Endothelial cell of umbilical vein (primary cell): ENCODE data around the gene PROK1. TPM values are rescaled to one million over a fixed set of nuclear protein-coding genes. Genes with fewer than 3 reads are reported as not detected.

Experiments used
- BruUV-seq: library from RNA; stranded (reverse); fragments of 400-500 nt; replicated peaks from 2 replicates; lab custom pipeline; 2021; lab: Mats Ljungman, UMichigan
- CTCF ChIA-PET: fragments of 300-600, 350-600 bp; sonication (Branson Sonifier 250); formaldehyde crosslinking; loops from one replicate; lab custom pipeline; 2021; ENCODE audit warnings: antibody characterized with exemption, inconsistent platforms; lab: Charles Lee
- POLR2A ChIA-PET: fragments of 300-600, 350-600 bp; sonication (Branson Sonifier 250); formaldehyde crosslinking; loops from one replicate; lab custom pipeline; 2021; ENCODE audit warnings: antibody characterized with exemption, inconsistent platforms; lab: Charles Lee
- DNase-seq: peaks from one replicate; pipeline ENCODE4 v3.0.0-alpha.2; 2011; ENCODE audit warnings: low read depth, low spot score
- FAIRE-seq: peaks from 2 replicates; lab custom pipeline; 2011; peaks lifted over from hg19 to GRCh38; lab: Jason Lieb, UNC
- H2AFZ ChIP-seq: 2 replicates; pipeline ENCODE4 v1.6.0; 2012; ENCODE audit warnings: low read depth, low read length, control low read depth, inconsistent platforms
- H3K27ac ChIP-seq: 2 replicates; pipeline ENCODE4 v1.5.1; 2011; ENCODE audit warnings: low read depth, mild to moderate bottlenecking, control low read depth, low read length, moderate library complexity; ENCODE audit not compliant: insufficient read depth
- H3K27me3 ChIP-seq, 2 experiments: 2 replicates each; pipeline versions ENCODE4 v1.6.0 to v1.6.1; 2011; ENCODE audit warnings: low read length in 2 of 2, mixed read lengths in 1 of 2; ENCODE audit not compliant: control insufficient read depth in 2 of 2, insufficient read depth in 2 of 2
- H3K36me3 ChIP-seq, 2 experiments: 2 replicates in 1 of 2; 3 replicates in 1 of 2; pipeline ENCODE4 v1.5.1; 2011; ENCODE audit warnings: low read length in 2 of 2, mild to moderate bottlenecking in 1 of 2, moderate library complexity in 1 of 2; ENCODE audit not compliant: control insufficient read depth in 2 of 2, insufficient read depth in 2 of 2; ENCODE audit errors: extremely low read depth in 1 of 2
- H3K4me1 ChIP-seq: 3 replicates; pipeline ENCODE4 v1.5.1; 2011; ENCODE audit warnings: mild to moderate bottlenecking, low read length; ENCODE audit not compliant: control insufficient read depth, insufficient read depth; ENCODE audit errors: extremely low read depth
- H3K4me2 ChIP-seq: 2 replicates; pipeline ENCODE4 v1.6.1; 2011; ENCODE audit warnings: low read length, control low read depth, mixed read lengths; ENCODE audit not compliant: insufficient read depth
- H3K4me3 ChIP-seq, 3 experiments: fragments of 200-600 bp in 1 of 3; sonication (generic), shearing (Covaris generic) in 1 of 3; replicated peaks in 1 of 3; 2 replicates each; pipeline ENCODE4 v1.5.1; 2011 to 2016; ENCODE audit warnings: control low read depth in 3 of 3, low read length in 3 of 3, mild to moderate bottlenecking in 2 of 3, inconsistent platforms in 1 of 3, low read depth in 1 of 3, moderate library complexity in 1 of 3; ENCODE audit not compliant: insufficient read depth in 1 of 3
- H3K79me2 ChIP-seq: 2 replicates; pipeline ENCODE4 v1.6.0; 2012; ENCODE audit warnings: low read length, inconsistent platforms; ENCODE audit not compliant: control insufficient read depth, insufficient read depth
- H3K9ac ChIP-seq: replicated peaks from 2 replicates; pipeline ENCODE3; 2011; ENCODE audit warnings: low read length, control low read depth; ENCODE audit not compliant: insufficient read depth; ENCODE audit errors: extremely low read depth
- H3K9me1 ChIP-seq: replicated peaks from 3 replicates; pipeline ENCODE4 v1.6.0; 2011; ENCODE audit warnings: mild to moderate bottlenecking, low read length; ENCODE audit not compliant: control insufficient read depth, insufficient read depth; ENCODE audit errors: extremely low read depth
- H3K9me3 ChIP-seq: replicated peaks from 2 replicates; pipeline ENCODE4 v1.5.1; 2012; ENCODE audit warnings: low read length, inconsistent platforms; ENCODE audit not compliant: control insufficient read depth, insufficient read depth
- H4K20me1 ChIP-seq: replicated peaks from 2 replicates; pipeline ENCODE3; 2011; ENCODE audit warnings: mild to moderate bottlenecking, low read length; ENCODE audit not compliant: control insufficient read depth, insufficient read depth; ENCODE audit errors: extremely low read depth
- CTCF ChIP-seq, 2 donors: IDR thresholded peaks; 1 replicate in 1 of 2; 2 replicates in 1 of 2; pipeline ENCODE4 v1.5.1; 2011; ENCODE audit warnings: low read length in 2 of 2, mild to moderate bottlenecking in 2 of 2, moderate library complexity in 2 of 2, control low read depth in 1 of 2, inconsistent platforms in 1 of 2, low read depth in 1 of 2; ENCODE audit not compliant: insufficient read depth in 1 of 2; ENCODE audit errors: extremely low read depth in 1 of 2
- EZH2 ChIP-seq: IDR thresholded peaks from 2 replicates; pipeline ENCODE4 v1.6.1; 2012; ENCODE audit warnings: borderline replicate concordance, low read depth, mild to moderate bottlenecking, moderate library complexity, low read length, inconsistent platforms; ENCODE audit not compliant: severe bottlenecking
- FOS ChIP-seq: IDR thresholded peaks from 2 replicates; pipeline ENCODE4 v1.6.1; 2011; ENCODE audit warnings: mild to moderate bottlenecking, low read length, moderate library complexity, borderline replicate concordance; ENCODE audit not compliant: insufficient read depth
- GATA2 ChIP-seq: IDR thresholded peaks from 2 replicates; pipeline ENCODE4 v1.7.0; 2011; ENCODE audit warnings: low read depth, mild to moderate bottlenecking, moderate library complexity, mixed read lengths, low read length; ENCODE audit not compliant: insufficient read length, insufficient read depth
- JUN ChIP-seq: IDR thresholded peaks from 2 replicates; pipeline ENCODE4 v1.6.1; 2011; ENCODE audit warnings: borderline replicate concordance, low read depth; ENCODE audit not compliant: insufficient read length, insufficient read depth
- MAX ChIP-seq: IDR thresholded peaks from 2 replicates; pipeline ENCODE4 v1.6.1; 2011; ENCODE audit not compliant: insufficient read depth, insufficient read length
- MYC ChIP-seq: IDR thresholded peaks from one replicate; pipeline ENCODE4 v1.6.1; 2011; ENCODE audit warnings: mild to moderate bottlenecking, low read depth, low read length
- POLR2A ChIP-seq: IDR thresholded peaks from 2 replicates; pipeline ENCODE4 v1.6.1; 2012; ENCODE audit warnings: low read depth, mild to moderate bottlenecking, control low read depth, low read length
- POLR2AphosphoS5 ChIP-seq: IDR thresholded peaks from 2 replicates; pipeline ENCODE4 v1.6.1; 2012; ENCODE audit warnings: low read depth, mild to moderate bottlenecking, control low read depth, low read length, moderate library complexity; ENCODE audit not compliant: insufficient read depth
- dilution Hi-C: fragments of 300-500 bp; cut with MboI; formaldehyde crosslinking; loops from one replicate; pipeline ENCODE4 v1.15.0; 2019; ENCODE audit warnings: low sequenced_read_pairs; ENCODE audit not compliant: extremely low pct_ligation_motif_present
- intact Hi-C: fragments of 100-400 bp; cut with micrococcal nuclease; formaldehyde crosslinking; loops from one replicate; pipeline ENCODE4 v1.10.0; 2022
- polyA plus RNA-seq, 4 experiments: library from polyadenylated mRNA; depleted of rRNA in 3 of 4; stranded (reverse) in 3 of 4; unstranded in 1 of 4; fragments of >200 nt; gene quantifications; 2 replicates each; pipeline versions ENCODE4 v1.2.1 to v1.2.3, GENCODE V29; 2011 to 2012; ENCODE audit warnings: missing spikeins in 1 of 4
- total RNA-seq: library from RNA; stranded (reverse); gene quantifications from 2 replicates; pipeline ENCODE4 v1.2.3, GENCODE V29; 2021

Gene PROK1
- total and polyA plus RNA-seq, 2 donors (not counting 3 experiments of a cell fraction or from before 2014, with no cell fraction given) = not detected

- CTCF ChIA-PET = interaction anchor here (1.2 to 1.8 kb wide), 2 partner anchors 33 to 296 kb away, joined by 6 read pairs; no protein-coding TSS in a partner anchor
- no peak for DNase-seq
Observed at GRCh38 chr1:110493059-110493699, 42.2 kb downstream of the PROK1 start.

More at GRCh38 chr1:110493059-110493699, 42.2 kb downstream of the PROK1 start:
- intact Hi-C loops (no loop called here), dilution Hi-C loops (no loop called here)
- H3K9me1 ChIP-seq = no peaks in the 10 kb centered on the region
- H3K9ac ChIP-seq = no peak overlapping the region
- POLR2A ChIA-PET = no interaction called here
- H3K79me2 ChIP-seq = no peaks in the 10 kb centered on the region
- H3K27me3 ChIP-seq = peaks cover 0 to 7% of the 10 kb centered on the region in 2 experiments
- H4K20me1 ChIP-seq = no peaks in the 10 kb centered on the region
- H3K4me2 ChIP-seq = no peak overlapping the region
- no peaks in the 10 kb centered on the region for H3K4me1 ChIP-seq
- H3K36me3 ChIP-seq = no peaks in the 10 kb centered on the region
- H3K9me3 ChIP-seq = no peaks in the 10 kb centered on the region
- H2AFZ ChIP-seq = no peak overlapping the region
- TF ChIP-seq MYC = no peak
- TF ChIP-seq GATA2 = no peak
- TF ChIP-seq JUN = no peak
- TF ChIP-seq EZH2 = no peak
- no peak for TF ChIP-seq FOS
- TF ChIP-seq POLR2AphosphoS5 = no peak
- TF ChIP-seq POLR2A = no peak
- no peak for TF ChIP-seq CTCF (IDR thresholded peaks at IDR 0.05; ENCODE audit: extremely low read depth in 1 of 2, insufficient read depth in 1 of 2, low read depth in 1 of 2, low read length in 2 of 2)
- TF ChIP-seq MAX = no peak
- H3K4me3 ChIP-seq = no peak overlapping the region
- FAIRE-seq = no peak
- no TSS peak for BruUV-seq
- H3K27ac ChIP-seq = no peak overlapping the region
